Activated CD8-positive, alpha-beta T cell treated with anti-CD3 and anti-CD28 coated beads, Interleukin-2, amount 10 ng/mL, durations not matched to agents 7 days and 5 days (primary cell): ENCODE results near the gene S100A7A. TPM values are rescaled to one million over a fixed set of nuclear protein-coding genes. Genes with fewer than 3 reads are reported as not detected.

Experiments used
- ATAC-seq: fragments of 150-1000 bp; cut with Tn5 transposase; one replicate; pipeline ENCODE4 v1.10.0; 2021; ENCODE audit warnings: moderate library complexity
- CTCF ChIA-PET: fragments of 350-600 bp; sonication (Branson Sonifier 250); formaldehyde crosslinking; loops from one replicate; lab custom pipeline; 2021; ENCODE audit warnings: antibody characterized with exemption; lab: Charles Lee
- POLR2A ChIA-PET: fragments of 350-600 bp; sonication (Branson Sonifier 250); formaldehyde crosslinking; loops from one replicate; lab custom pipeline; 2021; ENCODE audit warnings: antibody characterized with exemption; lab: Charles Lee
- DNase-seq: peaks from one replicate; pipeline ENCODE4 v3.0.0-alpha.2; 2020
- H3K27ac Mint-ChIP-seq: one replicate; pipeline ENCODE4 v1.8.0; 2021; ENCODE audit warnings: mild to moderate bottlenecking, mixed read lengths
- H3K27me3 Mint-ChIP-seq: one replicate; pipeline ENCODE4 v1.8.0; 2021; ENCODE audit warnings: low read depth, mixed read lengths
- H3K36me3 Mint-ChIP-seq: one replicate; pipeline ENCODE4 v1.8.0; 2021; ENCODE audit warnings: low read depth, mixed read lengths
- H3K4me1 Mint-ChIP-seq: one replicate; pipeline ENCODE4 v1.8.0; 2021; ENCODE audit warnings: low read depth, mixed read lengths
- H3K4me3 Mint-ChIP-seq: one replicate; pipeline ENCODE4 v1.8.0; 2021; ENCODE audit warnings: mild to moderate bottlenecking, mixed read lengths
- H3K9me3 Mint-ChIP-seq: one replicate; pipeline ENCODE4 v1.8.0; 2022; ENCODE audit warnings: mixed read lengths; ENCODE audit not compliant: insufficient read depth
- total RNA-seq, 2 experiments: library from RNA; stranded (reverse); gene quantifications; one replicate each; pipeline ENCODE4 v1.2.3, GENCODE V29; 2021

Gene S100A7A
- total RNA-seq, 2 experiments from 2014 or later: not detected

- no peaks in the 10 kb centered on the region for H3K36me3 Mint-ChIP-seq
- ATAC-seq (no peak), DNase-seq (no peak)
- peaks cover 3% of the 10 kb centered on the region for H3K27me3 Mint-ChIP-seq
- H3K27ac Mint-ChIP-seq: no peak overlapping the region
- no peak overlapping the region for H3K4me3 Mint-ChIP-seq
- POLR2A ChIA-PET: no interaction called here
- CTCF ChIA-PET: no interaction called here
- no peaks in the 10 kb centered on the region for H3K4me1 Mint-ChIP-seq
- H3K9me3 Mint-ChIP-seq: no peaks in the 10 kb centered on the region
Observed at GRCh38 chr1:153429266-153430165, 13.2 kb downstream of the S100A7A start.

GRCh38 chr1:153430166-153430553, 13.8 kb downstream of the S100A7A start:
- peaks cover under 1% of the 10 kb centered on the region for H3K27me3 Mint-ChIP-seq
- CTCF ChIA-PET: no interaction called here

DNA sequence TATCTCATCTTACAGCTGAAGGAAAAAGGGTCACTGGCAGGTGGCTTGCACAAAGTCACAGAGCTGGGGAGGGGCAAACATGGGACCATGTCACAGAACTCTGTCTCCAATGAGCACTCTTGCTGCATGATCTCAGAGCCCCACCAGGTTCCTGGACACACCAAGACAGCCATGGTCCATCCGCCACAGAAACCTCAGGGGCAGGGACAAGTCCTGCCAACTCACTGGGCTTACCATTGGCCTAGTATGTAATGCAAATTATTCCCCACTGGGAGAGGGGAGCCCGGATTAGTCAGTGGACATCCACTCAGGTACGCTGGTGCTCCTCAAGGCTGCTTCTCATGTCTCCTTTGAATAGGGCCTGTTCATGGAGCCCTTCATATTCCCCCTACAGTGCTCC, 14.2 kb downstream of the S100A7A start:
- Mint-ChIP-seq H3K9me3 (no peaks in the 10 kb centered on the region), H3K4me1 (no peaks in the 10 kb centered on the region), H3K27ac (no peak overlapping the region), H3K36me3 (no peaks in the 10 kb centered on the region), H3K27me3 (no peaks in the 10 kb centered on the region), H3K4me3 (no peak overlapping the region)
- ChIA-PET CTCF (no interaction called here), POLR2A (no interaction called here)
- no peak for DNase-seq
- no peak for ATAC-seq

More at GRCh38 chr1:153430166-153430553, 13.8 kb downstream of the S100A7A start:
- H3K36me3 Mint-ChIP-seq: no peaks in the 10 kb centered on the region
- ATAC-seq: no peak
- no peak overlapping the region for H3K4me3 Mint-ChIP-seq
- no peak overlapping the region for H3K27ac Mint-ChIP-seq
- POLR2A ChIA-PET: no interaction called here
- H3K9me3 Mint-ChIP-seq: no peaks in the 10 kb centered on the region
- no peaks in the 10 kb centered on the region for H3K4me1 Mint-ChIP-seq
- no peak for DNase-seq

- no peak for ATAC-seq
- Mint-ChIP-seq H3K9me3 (no peaks in the 10 kb centered on the region), H3K4me3 (no peak overlapping the region), H3K27ac (no peak overlapping the region), H3K4me1 (no peaks in the 10 kb centered on the region), H3K36me3 (no peaks in the 10 kb centered on the region), H3K27me3 (no peaks in the 10 kb centered on the region)
- DNase-seq: no peak
- POLR2A ChIA-PET: no interaction called here
- CTCF ChIA-PET: no interaction called here
Observed at GRCh38 chr1:153431002-153431401, 14.7 kb downstream of the S100A7A start.

- Mint-ChIP-seq H3K27me3 (no peaks in the 10 kb centered on the region), H3K36me3 (no peaks in the 10 kb centered on the region), H3K4me3 (no peak overlapping the region), H3K27ac (no peak overlapping the region), H3K4me1 (no peaks in the 10 kb centered on the region), H3K9me3 (no peaks in the 10 kb centered on the region)
- POLR2A ChIA-PET: no interaction called here
- DNase-seq: no peak
- CTCF ChIA-PET: no interaction called here
- no peak for ATAC-seq
Observed at GRCh38 chr1:153431427-153431826, 15.1 kb downstream of the S100A7A start.

DNA sequence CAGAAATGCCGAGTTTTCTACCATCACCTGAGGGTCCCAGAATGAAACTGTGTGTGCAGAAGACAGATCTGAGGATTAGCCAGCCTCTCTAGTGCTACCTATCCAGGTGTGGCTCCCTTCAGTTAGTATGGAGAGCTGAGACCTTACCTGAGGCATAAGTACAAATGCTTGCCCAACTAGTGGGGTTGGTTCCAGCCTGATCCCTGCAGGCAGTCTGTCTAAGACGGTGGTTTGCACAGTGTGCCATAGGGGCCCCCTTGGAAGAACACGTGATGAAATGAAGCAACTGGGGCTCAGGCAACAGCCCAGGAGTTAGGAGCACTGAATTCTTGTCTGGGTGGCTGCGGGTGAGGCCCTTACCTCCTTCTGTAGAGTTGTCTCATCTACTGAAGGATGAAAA, 15.6 kb downstream of the S100A7A start:
- H3K9me3 Mint-ChIP-seq: no peaks in the 10 kb centered on the region
- DNase-seq (no peak), ATAC-seq (no peak)
- ChIA-PET CTCF (no interaction called here), POLR2A (no interaction called here)
- no peak overlapping the region for H3K4me3 Mint-ChIP-seq
- H3K27ac Mint-ChIP-seq: no peak overlapping the region
- no peaks in the 10 kb centered on the region for H3K36me3 Mint-ChIP-seq
- no peaks in the 10 kb centered on the region for H3K4me1 Mint-ChIP-seq
- no peaks in the 10 kb centered on the region for H3K27me3 Mint-ChIP-seq

DNA sequence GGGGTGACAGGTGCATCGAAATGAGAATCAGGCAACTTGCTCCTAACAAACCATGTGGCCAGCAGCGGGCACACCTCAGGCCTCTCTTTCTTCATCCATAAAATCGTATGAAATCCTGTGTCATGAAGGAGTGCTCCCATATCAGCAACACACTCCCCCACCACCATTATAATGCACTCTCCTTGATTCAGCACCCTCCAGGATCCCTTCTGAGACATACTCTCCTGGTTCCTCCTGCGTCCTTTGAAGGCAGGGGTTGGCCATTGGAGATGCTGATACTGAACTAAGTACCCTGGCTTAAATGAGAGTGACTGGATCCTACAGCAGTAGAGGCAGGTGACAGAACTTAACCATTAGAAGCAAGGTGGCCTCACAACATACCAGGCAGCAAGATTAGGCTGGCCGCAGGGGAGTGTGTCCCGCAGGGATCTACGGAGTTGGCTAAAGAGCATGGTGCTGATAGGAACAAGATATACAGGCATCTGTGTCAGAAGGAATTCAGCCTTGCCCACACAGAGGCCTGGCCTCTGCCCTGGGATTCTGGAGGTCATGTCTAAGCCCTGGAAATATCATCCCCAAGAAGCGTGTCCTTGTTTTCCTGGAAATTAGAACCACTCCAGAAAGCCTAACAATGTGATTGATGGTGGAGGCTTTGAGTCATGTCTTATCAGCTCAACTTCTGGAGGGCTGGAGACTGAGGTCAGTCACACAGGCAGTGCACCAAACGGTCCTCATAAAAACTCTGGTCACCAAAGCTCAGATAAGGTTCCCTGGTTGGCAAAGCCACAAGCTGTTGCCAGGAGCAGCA, 16.8 kb downstream of the S100A7A start:
- H3K27me3 Mint-ChIP-seq: no peaks in the 10 kb centered on the region
- DNase-seq (no peak), ATAC-seq (no peak)
- POLR2A ChIA-PET: no interaction called here
- no peak overlapping the region for H3K4me3 Mint-ChIP-seq
- no peak overlapping the region for H3K27ac Mint-ChIP-seq
- H3K36me3 Mint-ChIP-seq: no peaks in the 10 kb centered on the region
- no peaks in the 10 kb centered on the region for H3K4me1 Mint-ChIP-seq
- CTCF ChIA-PET: no interaction called here
- no peaks in the 10 kb centered on the region for H3K9me3 Mint-ChIP-seq

- Mint-ChIP-seq H3K9me3 (no peaks in the 10 kb centered on the region), H3K4me3 (no peak overlapping the region), H3K4me1 (no peaks in the 10 kb centered on the region), H3K36me3 (no peaks in the 10 kb centered on the region), H3K27ac (no peak overlapping the region), H3K27me3 (no peaks in the 10 kb centered on the region)
- ChIA-PET POLR2A (no interaction called here), CTCF (no interaction called here)
- DNase-seq: no peak
- ATAC-seq: no peak
Observed at GRCh38 chr1:153434746-153435455, 18.6 kb downstream of the S100A7A start.

GRCh38 chr1:153437236-153437635, 20.9 kb downstream of the S100A7A start:
- ATAC-seq (no peak), DNase-seq (no peak)
- H3K9me3 Mint-ChIP-seq: no peaks in the 10 kb centered on the region
- no peaks in the 10 kb centered on the region for H3K36me3 Mint-ChIP-seq
- ChIA-PET POLR2A (no interaction called here), CTCF (no interaction called here)
- H3K27me3 Mint-ChIP-seq: no peaks in the 10 kb centered on the region
- no peaks in the 10 kb centered on the region for H3K4me1 Mint-ChIP-seq
- no peak overlapping the region for H3K27ac Mint-ChIP-seq
- no peak overlapping the region for H3K4me3 Mint-ChIP-seq

GRCh38 chr1:153438599-153438998, 22.3 kb downstream of the S100A7A start:
- DNase-seq (no peak), ATAC-seq (no peak)
- Mint-ChIP-seq H3K27me3 (peaks cover 2% of the 10 kb centered on the region), H3K27ac (no peak overlapping the region), H3K36me3 (no peaks in the 10 kb centered on the region), H3K4me1 (no peaks in the 10 kb centered on the region), H3K9me3 (no peaks in the 10 kb centered on the region), H3K4me3 (no peak overlapping the region)
- CTCF ChIA-PET: no interaction called here
- POLR2A ChIA-PET: no interaction called here

DNA sequence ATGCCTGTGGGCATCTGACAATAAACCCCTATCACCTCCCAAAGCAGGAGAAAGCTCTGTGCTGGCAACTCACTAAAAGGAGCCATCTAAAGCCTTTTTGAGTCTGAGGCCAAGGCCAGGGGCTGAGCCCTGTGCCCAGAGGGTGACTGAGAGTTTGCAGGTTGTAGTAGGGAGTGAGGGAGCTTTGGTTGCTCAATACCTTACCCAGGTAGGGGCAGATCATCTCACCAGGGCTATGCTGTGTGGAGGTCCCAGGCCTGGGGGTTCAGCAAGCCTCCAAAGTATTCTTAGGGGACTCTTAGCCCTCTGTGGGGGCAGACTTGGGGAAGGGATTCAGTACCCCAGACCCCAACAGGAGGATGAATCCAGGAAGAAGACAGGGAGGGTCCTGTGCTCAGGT, 23.0 kb downstream of the S100A7A start:
- peaks cover 2% of the 10 kb centered on the region for H3K27me3 Mint-ChIP-seq
- no peaks in the 10 kb centered on the region for H3K4me1 Mint-ChIP-seq
- no peak for DNase-seq
- ChIA-PET POLR2A (no interaction called here), CTCF (no interaction called here)
- no peak for ATAC-seq
- no peak overlapping the region for H3K4me3 Mint-ChIP-seq
- no peaks in the 10 kb centered on the region for H3K36me3 Mint-ChIP-seq
- no peaks in the 10 kb centered on the region for H3K9me3 Mint-ChIP-seq
- no peak overlapping the region for H3K27ac Mint-ChIP-seq
